GM19240 (cell line): ENCODE data around the gene CCNY.

Source experiments
- DNase-seq: peaks from one replicate; pipeline ENCODE4 v3.0.0; 2011; ENCODE audit warnings: low spot score; ENCODE audit not compliant: insufficient read length

The CCNY gene

DNA sequence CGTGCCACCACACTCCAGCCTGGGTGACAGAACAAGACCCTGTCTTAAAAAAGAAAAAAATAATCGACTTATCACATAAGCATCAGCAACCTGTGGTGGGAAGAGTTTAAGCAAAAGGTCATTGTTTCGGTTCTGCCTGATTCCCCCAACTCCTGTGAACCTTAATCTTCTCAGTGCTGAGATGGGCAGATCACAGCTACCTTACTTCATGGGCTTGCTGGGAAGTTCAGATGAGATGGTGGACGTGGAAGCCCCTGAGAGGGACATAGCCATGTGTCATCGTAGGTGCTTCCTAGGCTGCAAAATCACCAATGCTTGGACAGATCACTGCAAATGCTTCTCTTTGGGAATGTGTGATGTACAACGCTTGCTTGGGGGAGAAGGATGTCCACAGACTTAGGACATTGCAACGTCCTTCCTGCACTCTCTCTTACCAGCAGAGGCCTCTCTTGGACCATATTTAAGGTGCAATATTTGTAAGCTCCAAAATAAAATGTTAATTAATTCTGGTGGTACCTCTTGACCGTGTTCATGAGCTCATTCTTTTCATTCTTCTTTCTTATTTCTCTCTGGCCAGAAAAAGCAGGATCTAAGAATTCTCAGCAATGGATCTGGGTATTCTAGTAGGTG lies 277.4 kb downstream of the CCNY start:
- DNase-seq = no peak

- DNase-seq = no peak
Observed at GRCh38 chr10:35614312-35614711, 278.0 kb downstream of the CCNY start.
